ENCODE measurements around the gene NFYA. TPM values are rescaled to one million over a fixed set of nuclear protein-coding genes. Genes with fewer than 3 reads are reported as not detected.

The NFYA gene
- total and polyA plus RNA-seq, 2 of the 4 experiments (the other 2 are of a cell fraction): 10.9 to 28.5 TPM

- H3K23ac ChIP-seq (ENCODE audit: low read depth, low read length): no peak overlapping the region
- H2BK20ac ChIP-seq (ENCODE audit: low read depth, low read length): no peak overlapping the region
- H3K4me2 ChIP-seq (ENCODE audit: low read depth, low read length): no peak overlapping the region
- no peaks in the 10 kb centered on the region; a peak in 1 of 4 replicates for H3K79me1 ChIP-seq (ENCODE audit: low read depth in 1 of 2, low read length in 2 of 2)
- no peak for DNase-seq
- H4K8ac ChIP-seq (ENCODE audit: low read depth in 2 of 2, low read length in 2 of 2): no peak overlapping the region
- ATAC-seq (ENCODE audit: low read depth): no peak
- H2BK5ac ChIP-seq (ENCODE audit: low read depth, low read length, poor library complexity, severe bottlenecking): no peak overlapping the region
- ChIA-PET CTCF (interaction anchor here (0.7 to 1.2 kb wide), 2 partner anchors 11 to 12 kb away, joined by 3 to 4 read pairs; no protein-coding TSS in a partner anchor), POLR2A (ENCODE audit: unreplicated experiment) (no interaction called here)
- H3K4me1 ChIP-seq (ENCODE audit: control insufficient read depth, insufficient read depth, low read length): no peaks in the 10 kb centered on the region
- H3K18ac ChIP-seq (ENCODE audit: low read depth, low read length): no peak overlapping the region
- no peak overlapping the region for H3K14ac ChIP-seq (replicated peaks; ENCODE audit: low read depth, low read length)
- no peak overlapping the region for H3K56ac ChIP-seq (ENCODE audit: extremely low read depth, insufficient read depth, low read length)
- no peak overlapping the region for H3K4me3 ChIP-seq (ENCODE audit: insufficient read depth, low read depth, low read length)
- intact Hi-C loops (cut with micrococcal nuclease): no loop called here
- no peak overlapping the region for H2AFZ ChIP-seq (replicated peaks; ENCODE audit: low read length, poor library complexity)
- no peak overlapping the region for H2AK5ac ChIP-seq (ENCODE audit: low read depth, low read length)
- no peaks in the 10 kb centered on the region for H3K9me3 ChIP-seq (ENCODE audit: control insufficient read depth, insufficient read depth, low read length)
- TF ChIP-seq POLR2A (IDR thresholded peaks at IDR 0.05; ENCODE audit: low read depth, low read length) (no peak), RAD21 (IDR thresholded peaks at IDR 0.05; ENCODE audit: low read length) (no peak), BHLHE40 (IDR thresholded peaks at IDR 0.05; ENCODE audit: low read depth, low read length) (no peak), NFE2L2 (IDR thresholded peaks at IDR 0.05; ENCODE audit: low read depth, low read length) (no peak)
- no peak overlapping the region for H3K4ac ChIP-seq (ENCODE audit: low read depth, low read length)
- H2BK120ac ChIP-seq (ENCODE audit: low read depth, low read length): no peak overlapping the region
- no peak overlapping the region for H4K91ac ChIP-seq (ENCODE audit: insufficient read depth, low read depth, low read length)
- H3K27me3 ChIP-seq (ENCODE audit: control insufficient read depth, insufficient read depth, low read length): no peaks in the 10 kb centered on the region
- no peaks in the 10 kb centered on the region for H4K20me1 ChIP-seq (ENCODE audit: insufficient read depth, low read length)
- H3K9me1 ChIP-seq (ENCODE audit: insufficient read depth, low read length): peaks cover 3% of the 10 kb centered on the region; the same call in 1 of the 2 replicates
- H2BK15ac ChIP-seq (ENCODE audit: low read depth, low read length): no peak overlapping the region
- H3K27ac ChIP-seq (ENCODE audit: insufficient read depth, low read length): no peak overlapping the region
- no peak overlapping the region for H2AK9ac ChIP-seq (replicated peaks; ENCODE audit: low read depth, low read length, poor library complexity)
- no peak overlapping the region for H4K5ac ChIP-seq (ENCODE audit: low read depth, low read length)
- H3K36me3 ChIP-seq (ENCODE audit: control insufficient read depth, insufficient read depth, low read length): peaks cover 6% of the 10 kb centered on the region
- WGBS, 2 experiments (ENCODE audit: extremely low coverage in 2 of 2, insufficient read length in 1 of 2): 100% methylated on average over 1 of the region's 3 CpGs; no CpG with 5 or more reads in 1 of the 2 experiments
- dilution Hi-C loops (cut with HindIII; ENCODE audit: low sequenced_read_pairs, unreplicated experiment): no loop called here
- BruUV-seq (replicated peaks): no TSS peak
- H3K9ac ChIP-seq (ENCODE audit: low read depth, low read length): no peak overlapping the region
- in situ Hi-C loops (cut with MboI; ENCODE audit: low sequenced_read_pairs): no loop called here
Measured at GRCh38 chr6:41103847-41104246, 31.1 kb downstream of the NFYA start.

All from IMR-90 (cell line).